Ovary (tissue), 3 donors: ENCODE data around the gene LRMDA.

Experiments used
- EP300 ChIP-seq: sonication (generic); formaldehyde crosslinking; IDR thresholded peaks from one replicate; pipeline ENCODE4 v1.6.1; 2017; ENCODE audit warnings: antibody characterized with exemption
- TF ChIP-seq, protein P1 (sequence below), 3 donors: fragments of 450-650 bp in 2 of 3; fragments of 200-600 bp in 1 of 3; IDR thresholded peaks; one replicate each; pipeline versions ENCODE4 v1.5.1 to v1.8.0; 2016 to 2022; ENCODE audit warnings: antibody characterized with exemption in 3 of 3, mild to moderate bottlenecking in 1 of 3
- donor health status: DM: no; HTN: no; CAD: no.

DNA sequence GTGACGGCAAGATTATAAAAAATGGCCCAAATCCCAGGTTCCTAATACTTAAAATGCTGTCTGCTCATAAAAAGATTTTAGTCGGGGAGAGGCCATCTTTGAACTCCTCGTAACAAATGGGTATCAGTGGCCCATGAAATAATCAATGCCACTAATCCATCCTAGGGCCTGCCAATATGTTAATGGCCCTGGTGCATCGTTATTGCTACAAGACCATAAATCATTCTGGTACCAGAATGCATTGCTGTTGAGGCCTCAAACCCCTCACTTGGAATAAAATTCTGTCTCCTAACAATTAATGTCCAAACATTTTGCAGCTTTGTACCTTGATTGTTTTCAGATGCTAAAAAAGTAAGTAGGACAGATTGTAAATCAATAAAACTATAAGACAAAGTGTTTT is 290.6 kb downstream of the LRMDA start:
- TF ChIP-seq EP300 = no peak
- TF ChIP-seq, protein P1, sequence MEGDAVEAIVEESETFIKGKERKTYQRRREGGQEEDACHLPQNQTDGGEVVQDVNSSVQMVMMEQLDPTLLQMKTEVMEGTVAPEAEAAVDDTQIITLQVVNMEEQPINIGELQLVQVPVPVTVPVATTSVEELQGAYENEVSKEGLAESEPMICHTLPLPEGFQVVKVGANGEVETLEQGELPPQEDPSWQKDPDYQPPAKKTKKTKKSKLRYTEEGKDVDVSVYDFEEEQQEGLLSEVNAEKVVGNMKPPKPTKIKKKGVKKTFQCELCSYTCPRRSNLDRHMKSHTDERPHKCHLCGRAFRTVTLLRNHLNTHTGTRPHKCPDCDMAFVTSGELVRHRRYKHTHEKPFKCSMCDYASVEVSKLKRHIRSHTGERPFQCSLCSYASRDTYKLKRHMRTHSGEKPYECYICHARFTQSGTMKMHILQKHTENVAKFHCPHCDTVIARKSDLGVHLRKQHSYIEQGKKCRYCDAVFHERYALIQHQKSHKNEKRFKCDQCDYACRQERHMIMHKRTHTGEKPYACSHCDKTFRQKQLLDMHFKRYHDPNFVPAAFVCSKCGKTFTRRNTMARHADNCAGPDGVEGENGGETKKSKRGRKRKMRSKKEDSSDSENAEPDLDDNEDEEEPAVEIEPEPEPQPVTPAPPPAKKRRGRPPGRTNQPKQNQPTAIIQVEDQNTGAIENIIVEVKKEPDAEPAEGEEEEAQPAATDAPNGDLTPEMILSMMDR (IDR thresholded peaks at IDR 0.05) = no peak
